ENCODE measurements around the gene C22orf23.

GRCh38 chr22:37985050-37985585 lies 31.7 kb upstream of the C22orf23 start:
- TF ChIP-seq CTCF (IDR thresholded peaks at IDR 0.05 in 8 of 11, conservative IDR thresholded peaks at IDR 0.05 in 3 of 11) (no peak), POLR2A (IDR thresholded peaks at IDR 0.05) (no peak)

All from spleen (tissue), 7 donors.